Measurements from ENCODE around the gene RNF112. TPM values are rescaled to one million over a fixed set of nuclear protein-coding genes. Genes with fewer than 3 reads are reported as not detected.

RNF112 gene
- total and polyA plus RNA-seq, 8 donors = 0.34 to 3.0 (median 0.51) TPM

- Histone ChIP-seq H3K27ac (no peak overlapping the region), H3K27me3 (no peaks in the 10 kb centered on the region), H3K36me3 (peaks cover 2 to 16% (median 12%) of the 10 kb centered on the region in 3 donors), H3K9me3 (no peaks in the 10 kb centered on the region), H3K4me1 (no peaks in the 10 kb centered on the region), H3K4me3 (no peak overlapping the region)
- peak in 3 of 4 donors; percentile 17 to 42 (median 39) for ATAC-seq
- WGBS, 2 donors = 82 to 87% methylated on average over 16 of the region's 16 CpGs
- TF ChIP-seq CTCF (IDR thresholded peaks at IDR 0.05) = no peak
- intact Hi-C loops (cut with DNase I) = no loop called here
- peak in 1 of 6 donors; percentile 53 for DNase-seq
- no peak for FAIRE-seq
Measured at GRCh38 chr17:19384723-19385391, 26.2 kb upstream of the RNF112 start.

- no peak for DNase-seq
- Histone ChIP-seq H3K36me3 (peaks cover 2 to 14% (median 10%) of the 10 kb centered on the region in 3 donors), H3K27ac (no peak overlapping the region), H3K9me3 (no peaks in the 10 kb centered on the region), H3K4me1 (no peaks in the 10 kb centered on the region), H3K27me3 (no peaks in the 10 kb centered on the region), H3K4me3 (no peak overlapping the region)
- no peak for FAIRE-seq
- intact Hi-C loops (cut with DNase I) = no loop called here
- 84 to 89% methylated on average over 9 of the region's 9 CpGs for WGBS, 2 donors
- no peak for ATAC-seq
- no peak for TF ChIP-seq CTCF (IDR thresholded peaks at IDR 0.05)
Measured at GRCh38 chr17:19385521-19385983, 25.5 kb upstream of the RNF112 start.

- Histone ChIP-seq H3K9me3 (no peaks in the 10 kb centered on the region), H3K27ac (peak overlapping the region in 1 of 4 donors; percentile 37), H3K4me1 (no peaks in the 10 kb centered on the region), H3K4me3 (no peak overlapping the region), H3K36me3 (peaks cover 2 to 7% (median 2%) of the 10 kb centered on the region in 3 donors), H3K27me3 (no peaks in the 10 kb centered on the region)
- 61 to 71% methylated on average over 20 of the region's 20 CpGs for WGBS, 2 donors
- TF ChIP-seq CTCF (IDR thresholded peaks at IDR 0.05) = no peak
- intact Hi-C loops (cut with DNase I) = no loop called here
- ATAC-seq = peak in 3 of 4 donors; percentile 39 to 62 (median 48)
- FAIRE-seq = no peak
- DNase-seq = no peak
Measured at GRCh38 chr17:19386051-19386929, 24.7 kb upstream of the RNF112 start.

GRCh38 chr17:19386974-19387920 lies 23.8 kb upstream of the RNF112 start, which contains the start of gene MFAP4:
MFAP4 (minus strand) TSS chr17:19387190; CDS start chr17:19387155, 35 bp downstream.
- Histone ChIP-seq H3K27me3 (no peaks in the 10 kb centered on the region), H3K4me1 (no peaks in the 10 kb centered on the region), H3K9me3 (no peaks in the 10 kb centered on the region), H3K4me3 (no peak within 1 kb of the TSS), H3K36me3 (peaks cover 0 to under 1% (median 0%) of the 10 kb centered on the region in 3 donors), H3K27ac (peak within 1 kb of the TSS in 1 of 4 donors; percentile 37)
- no peak for TF ChIP-seq CTCF (IDR thresholded peaks at IDR 0.05)
- WGBS, 2 donors = 32% methylated on average over 20 to 22 of the region's 22 CpGs
- ATAC-seq (peak in 3 of 4 donors; percentile 50 to 60 (median 57)), DNase-seq (peak in 1 of 6 donors; percentile 47), FAIRE-seq (no peak)
- intact Hi-C loops (cut with DNase I) = no loop called here

Measured in pancreas (tissue), 10 donors.